HG02943 (cell line): ENCODE results near the gene COX7A1.
"Not testable (repeated sequence)": the region's sequence is repeated elsewhere in the genome, so short reads cannot be mapped to it uniquely, and the experiment has no call there.

ENCODE experiments used
- ATAC-seq: cut with Tn5 transposase; IDR thresholded peaks from one replicate; pipeline ENCODE4 v1.9.1; 2021; ENCODE audit warnings: mild to moderate bottlenecking, low read depth, moderate library complexity; ENCODE audit not compliant: unreplicated experiment

The COX7A1 gene

DNA sequence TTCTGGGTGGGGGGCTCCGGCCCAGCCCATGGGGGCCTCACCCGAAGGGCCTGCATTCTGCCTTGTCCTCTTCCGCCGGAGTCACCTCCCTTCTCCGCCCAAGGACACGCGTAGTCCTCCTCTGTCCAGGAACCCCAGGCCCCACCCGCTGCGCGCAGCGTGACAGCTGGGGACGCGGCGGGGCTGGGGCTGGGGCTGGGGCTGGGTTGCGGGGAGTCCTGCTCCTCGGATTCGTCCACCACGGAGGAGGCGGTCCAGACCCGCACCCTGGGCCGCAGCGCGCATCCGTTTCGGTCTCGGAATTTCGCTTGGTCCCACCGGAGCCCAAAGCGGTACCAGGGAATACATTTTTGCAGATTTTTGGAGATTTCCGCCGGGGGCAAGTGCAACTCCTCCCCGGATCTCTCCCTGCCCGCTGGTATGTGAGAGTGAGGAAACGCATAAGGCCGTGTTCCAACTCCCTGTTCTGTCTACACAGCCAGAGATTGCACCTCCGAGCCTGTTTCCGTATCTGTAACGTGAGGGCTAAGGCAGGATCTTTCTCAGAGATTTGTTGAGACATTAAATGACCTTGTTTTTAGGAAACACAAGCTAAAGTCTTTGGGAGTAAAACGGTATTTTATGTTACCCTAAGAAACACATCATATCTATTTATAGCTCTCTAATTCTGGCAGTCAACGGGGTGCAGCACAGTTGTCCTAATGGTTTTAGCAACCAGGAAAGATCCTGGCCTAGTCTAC, at the start of gene COX7A1:
TSS of gene COX7A1 (minus strand) at position 96 of the 740 bp plus-strand sequence. CDS start at position 56, 40 bp downstream.
- ATAC-seq = no peak

DNA sequence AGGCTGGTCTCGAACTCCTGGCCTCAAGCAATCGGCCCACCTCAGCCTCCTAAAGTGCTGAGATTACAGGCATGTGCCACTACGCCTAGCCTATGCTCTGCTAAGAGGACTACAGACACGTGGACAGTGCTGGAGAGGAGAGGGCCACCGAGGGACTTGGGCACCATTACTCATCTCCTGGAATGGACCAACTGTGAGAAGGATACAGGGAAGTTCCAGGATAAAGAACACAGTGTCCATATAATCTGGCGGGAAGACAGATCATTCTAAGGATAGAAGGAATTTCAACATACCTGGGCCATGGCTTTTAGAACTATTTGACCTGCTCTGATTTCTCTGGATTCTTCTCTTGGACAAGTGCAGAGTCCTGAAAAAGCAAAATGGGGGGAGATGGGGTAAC, 49.4 kb upstream of the COX7A1 start:
- no peak for ATAC-seq

DNA sequence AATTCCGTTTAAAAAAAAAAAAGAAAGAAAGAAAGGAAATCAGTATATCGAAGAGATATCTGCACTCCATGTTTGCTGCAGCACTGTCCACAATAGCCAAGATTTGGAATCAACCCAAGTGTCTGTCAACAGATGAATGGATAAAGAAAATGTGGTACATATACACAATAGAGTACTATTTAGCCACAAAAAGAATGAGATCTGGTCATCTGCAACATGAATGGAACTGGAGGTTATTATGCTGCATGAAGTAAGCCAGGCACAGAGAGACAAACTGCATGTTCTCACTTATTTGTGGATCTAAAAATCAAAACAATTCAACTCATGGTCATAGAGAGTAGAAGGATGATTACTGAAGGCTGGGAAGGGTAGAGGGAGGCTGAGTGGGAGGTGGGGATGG, 45.9 kb upstream of the COX7A1 start:
- ATAC-seq = no peak

DNA sequence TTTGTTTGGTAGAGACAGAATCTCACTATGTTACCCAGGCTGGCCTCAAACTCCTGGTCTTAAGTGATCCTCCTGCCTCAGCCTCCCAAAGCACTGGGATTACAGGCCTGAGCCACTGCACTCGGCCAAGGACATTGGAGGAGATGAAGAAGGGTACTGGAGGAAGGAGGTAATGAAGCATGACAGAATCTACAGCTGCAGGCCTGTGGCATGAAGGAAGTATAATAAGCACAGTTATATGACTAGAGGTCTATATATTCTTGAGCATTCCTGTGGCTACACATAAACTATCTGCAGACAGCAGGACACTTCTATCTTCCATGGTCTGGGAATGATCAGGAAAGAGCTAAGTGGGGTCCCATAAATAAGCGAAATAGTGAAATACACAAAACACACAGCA, 44.0 kb upstream of the COX7A1 start:
- no peak for ATAC-seq

DNA sequence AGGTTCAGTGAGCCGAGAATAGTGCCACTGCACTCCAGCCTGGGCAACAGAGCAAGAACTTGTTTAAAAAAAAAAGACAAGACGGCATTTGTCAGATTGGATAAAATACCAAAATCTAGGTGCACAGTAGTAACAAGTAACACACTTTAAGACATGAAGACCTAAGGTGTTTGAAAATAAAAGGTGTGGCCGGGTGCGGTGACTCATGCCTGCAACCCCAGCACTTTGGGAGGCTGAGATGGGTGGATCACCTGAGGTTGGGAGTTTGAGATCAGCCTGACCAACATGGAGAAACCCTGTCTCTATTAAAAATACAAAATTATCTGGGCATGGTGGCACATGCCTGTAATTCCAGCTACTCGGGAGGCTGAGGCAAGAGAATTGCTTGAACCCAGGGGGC, 34.5 kb upstream of the COX7A1 start:
- ATAC-seq = not testable (repeated sequence)

DNA sequence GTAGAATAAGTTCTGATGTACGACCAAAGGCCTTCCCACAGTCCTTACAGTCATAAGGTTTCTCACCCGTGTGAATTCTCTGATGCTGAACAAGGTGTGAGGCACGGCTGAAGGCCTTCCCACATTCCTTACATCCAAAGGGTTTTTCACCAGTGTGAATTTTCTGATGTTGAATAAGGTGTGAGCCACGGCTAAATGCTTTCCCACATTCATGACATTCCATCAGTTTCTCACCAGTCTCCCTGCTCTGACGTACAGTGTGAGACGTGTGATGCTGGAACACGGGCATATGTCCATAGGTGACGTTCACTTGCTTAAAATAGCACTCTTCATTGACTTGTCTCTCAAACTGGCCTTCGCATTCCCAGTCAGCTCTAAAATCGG, 31.0 kb upstream of the COX7A1 start:
- no peak for ATAC-seq

DNA sequence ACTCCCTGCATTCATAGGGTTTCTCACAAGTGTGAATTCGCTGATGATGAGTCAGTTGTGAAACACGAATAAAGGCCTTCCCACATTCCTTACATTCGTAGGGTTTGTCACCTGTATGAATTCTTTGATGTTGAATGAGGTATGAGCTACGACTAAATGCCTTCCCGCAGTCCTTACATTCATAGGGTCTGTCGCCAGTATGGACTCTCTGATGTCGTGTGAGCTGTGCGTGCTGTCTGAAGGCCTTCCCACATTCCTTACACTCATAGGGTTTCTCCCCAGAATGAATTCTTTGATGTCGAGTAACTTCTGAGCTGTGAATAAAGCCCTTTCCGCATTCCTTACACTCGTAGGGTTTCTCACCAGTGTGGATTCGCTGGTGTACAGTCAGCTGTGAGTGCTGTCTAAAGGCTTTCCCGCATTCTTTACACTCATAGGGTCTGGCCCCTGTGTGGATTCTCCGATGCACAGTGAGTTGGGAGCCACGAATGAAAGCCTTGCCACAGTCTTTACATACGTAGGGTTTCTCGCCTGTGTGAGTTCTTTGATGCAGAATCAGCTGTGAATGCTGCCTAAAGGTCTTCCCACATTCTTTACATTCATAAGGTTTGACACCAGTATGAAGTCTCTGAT, 30.5 kb upstream of the COX7A1 start:
- ATAC-seq = no peak

DNA sequence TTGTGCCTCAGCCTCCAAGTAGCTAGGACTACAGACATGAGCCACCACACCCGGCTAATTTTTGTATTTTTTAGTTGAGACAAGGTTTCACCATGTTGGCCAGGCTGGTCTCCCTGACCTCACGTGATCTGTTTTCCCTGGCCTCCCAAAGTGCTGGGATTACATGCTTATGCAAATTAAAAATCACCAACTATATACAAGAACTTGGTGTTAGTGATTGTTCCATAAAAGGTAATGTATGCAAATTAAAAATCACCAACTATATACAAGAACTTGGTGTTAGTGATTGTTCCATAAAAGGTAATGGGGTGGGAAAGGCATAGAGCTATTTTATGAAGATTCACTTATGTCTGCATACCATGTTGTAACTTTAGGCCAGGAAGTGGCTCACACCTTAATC, 26.8 kb upstream of the COX7A1 start:
- ATAC-seq = not testable (repeated sequence)

DNA sequence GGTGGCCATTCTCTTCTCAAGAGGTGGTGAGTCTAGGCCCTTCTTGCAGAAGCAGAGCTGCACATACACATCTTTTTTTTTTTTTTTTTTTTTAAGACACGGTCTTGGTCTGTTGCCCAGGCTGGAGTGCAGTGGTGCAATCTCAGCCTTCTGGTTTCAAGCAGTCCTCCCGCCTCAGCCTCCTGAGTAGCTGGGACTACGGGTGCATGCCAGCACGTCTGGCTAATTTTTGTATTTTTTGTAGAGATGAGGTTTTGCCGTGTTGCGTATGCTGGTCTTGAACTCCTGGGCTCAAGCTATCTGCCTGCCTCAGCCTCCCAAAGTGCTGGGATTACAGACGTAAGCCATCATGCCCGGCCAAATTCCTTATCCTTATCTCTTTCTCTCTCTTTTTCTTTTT, 21.6 kb upstream of the COX7A1 start:
- not testable (repeated sequence) for ATAC-seq

DNA sequence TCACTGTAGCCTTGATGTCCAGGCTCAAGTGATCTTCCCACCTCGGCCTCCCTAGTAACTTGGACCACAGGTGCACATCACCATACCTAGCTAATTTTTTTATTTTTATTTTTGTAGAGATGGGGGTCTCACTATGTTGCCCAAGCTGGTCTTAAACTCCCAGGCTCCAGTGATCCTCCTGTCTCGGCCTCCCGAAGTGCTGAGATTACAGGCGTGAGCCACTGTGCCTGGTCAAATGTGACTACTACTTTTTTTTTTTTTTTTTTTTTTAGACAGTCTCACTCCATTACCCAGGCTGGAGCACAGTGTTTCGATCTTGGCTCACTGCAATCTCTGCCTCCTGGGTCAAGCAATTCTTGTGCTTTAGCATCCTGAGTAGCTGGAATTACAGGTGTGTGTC, 20.6 kb upstream of the COX7A1 start:
- no peak for ATAC-seq

DNA sequence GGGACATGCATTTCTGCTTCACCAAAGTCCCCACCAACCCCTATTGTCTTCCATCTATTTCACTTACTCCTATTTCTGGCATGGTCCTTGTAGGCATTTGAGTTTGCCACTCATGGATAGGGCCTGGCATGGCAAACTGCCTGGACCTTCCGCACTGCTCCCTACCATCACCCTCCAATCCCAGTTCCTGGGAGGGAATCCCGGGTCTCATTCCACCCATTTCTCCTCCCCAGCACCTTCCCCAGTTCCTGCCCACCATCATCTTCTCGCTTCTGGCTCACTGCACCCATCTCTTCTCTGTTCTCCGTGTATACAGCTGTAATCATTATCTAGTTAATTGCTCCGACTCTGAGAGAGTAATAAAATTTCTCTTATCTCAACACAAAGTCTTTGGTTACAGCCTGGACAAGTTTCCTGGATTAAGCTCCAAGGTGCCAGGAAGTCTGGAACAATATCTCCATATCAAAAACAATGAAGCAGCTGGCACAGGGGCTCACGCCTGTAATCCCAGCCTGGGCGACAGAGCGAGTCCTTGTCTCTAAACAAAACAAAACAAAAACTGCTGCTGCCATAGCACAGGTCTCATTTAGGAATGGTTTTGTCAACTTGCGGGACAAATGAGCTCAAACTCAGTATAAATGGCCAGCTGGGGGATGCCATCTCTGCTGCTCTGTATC, 17.0 kb upstream of the COX7A1 start:
- no peak for ATAC-seq

DNA sequence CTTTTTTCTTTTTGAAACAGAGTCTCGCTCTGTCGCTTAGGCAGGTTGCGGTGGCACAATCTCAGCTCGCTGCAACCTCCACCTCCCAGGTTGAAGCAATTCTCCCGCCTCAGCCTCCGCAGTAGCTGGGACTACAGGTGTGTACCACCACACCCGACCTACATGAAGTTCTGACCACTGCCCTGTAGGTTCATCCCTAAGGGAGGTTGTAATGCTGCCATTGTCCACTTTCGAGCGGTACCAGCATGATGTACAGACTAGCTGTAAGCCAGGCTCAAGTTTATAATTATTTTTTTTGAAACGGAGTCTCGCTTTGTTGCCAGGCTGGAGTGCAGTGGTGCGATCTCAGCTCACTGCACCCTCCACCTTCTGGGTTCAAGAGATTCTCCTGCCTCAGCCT, 11.6 kb upstream of the COX7A1 start:
- ATAC-seq = no peak

DNA sequence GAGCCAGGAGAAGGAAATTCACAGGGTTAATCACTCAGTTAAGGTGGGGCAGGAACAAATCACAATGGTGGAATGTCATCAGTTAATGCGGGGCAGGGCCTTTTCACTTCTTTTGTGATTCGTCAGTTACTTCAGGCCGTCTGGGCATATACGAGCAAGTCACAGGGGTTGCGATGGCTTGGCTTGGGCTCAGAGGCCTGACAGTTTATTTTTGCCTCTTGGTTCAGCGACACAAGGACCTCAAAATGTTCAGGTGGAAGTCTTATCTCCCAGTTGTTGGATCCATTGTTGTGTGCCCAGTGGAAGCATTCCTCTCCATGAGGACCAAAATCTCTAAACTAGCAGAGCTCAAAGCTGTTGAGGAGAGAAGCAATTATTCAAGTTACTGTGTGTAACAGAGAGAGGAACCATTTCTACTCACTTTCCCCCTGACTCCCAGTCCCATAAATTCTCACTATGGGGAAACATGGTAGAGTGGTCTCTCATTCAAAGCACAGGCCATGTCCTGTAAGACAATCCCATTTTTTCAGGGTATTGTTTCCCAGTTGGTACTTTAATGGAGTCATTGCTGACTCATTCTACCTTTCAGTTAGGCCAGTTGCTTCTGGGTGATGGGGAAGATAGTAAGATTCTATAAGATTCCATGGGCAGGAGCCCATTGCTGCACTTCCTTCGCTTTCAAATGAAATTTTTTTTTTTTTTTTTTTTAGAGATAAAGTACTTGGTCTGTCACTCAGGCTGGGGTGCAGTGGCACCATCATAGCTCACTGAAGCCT, 8.8 kb upstream of the COX7A1 start:
- no peak for ATAC-seq

DNA sequence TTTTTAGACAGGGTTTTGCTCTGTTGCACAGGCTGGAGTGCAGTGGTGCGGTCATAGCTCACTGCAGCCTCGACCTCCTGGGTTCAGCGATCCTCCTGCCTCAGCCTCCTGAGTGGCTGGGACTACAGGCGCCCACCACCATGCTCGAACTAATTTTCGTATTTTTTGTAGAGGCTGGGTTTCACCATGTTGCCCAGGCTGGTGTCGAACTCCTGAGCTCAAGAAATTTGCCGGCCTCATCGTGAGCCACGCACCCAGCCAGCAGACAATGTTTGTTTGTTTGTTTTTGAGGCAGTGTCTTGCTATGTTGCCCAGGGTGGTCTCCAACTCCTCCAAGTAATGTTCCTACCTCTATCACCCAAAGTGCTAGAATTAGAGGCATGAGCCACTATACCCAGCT, 879 bp upstream of the COX7A1 start:
- no peak for ATAC-seq

DNA sequence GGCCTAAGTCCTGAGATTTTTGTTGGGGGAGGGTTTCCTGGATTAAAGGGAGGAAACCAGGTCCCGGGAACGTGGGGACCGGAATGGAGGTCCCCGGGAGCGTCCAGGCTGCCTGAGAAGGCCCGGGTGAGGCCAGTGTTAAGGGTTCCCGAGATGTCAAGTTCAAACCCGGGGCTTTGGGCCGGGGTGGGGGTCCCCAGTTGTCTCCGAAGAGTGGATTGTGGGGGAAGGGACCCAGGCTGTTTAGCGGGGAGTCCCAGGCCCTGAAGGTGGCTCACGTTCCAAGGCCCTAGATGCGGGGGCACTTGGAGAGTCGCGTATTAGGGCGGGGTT, 262 bp downstream of the COX7A1 start:
- no peak for ATAC-seq

DNA sequence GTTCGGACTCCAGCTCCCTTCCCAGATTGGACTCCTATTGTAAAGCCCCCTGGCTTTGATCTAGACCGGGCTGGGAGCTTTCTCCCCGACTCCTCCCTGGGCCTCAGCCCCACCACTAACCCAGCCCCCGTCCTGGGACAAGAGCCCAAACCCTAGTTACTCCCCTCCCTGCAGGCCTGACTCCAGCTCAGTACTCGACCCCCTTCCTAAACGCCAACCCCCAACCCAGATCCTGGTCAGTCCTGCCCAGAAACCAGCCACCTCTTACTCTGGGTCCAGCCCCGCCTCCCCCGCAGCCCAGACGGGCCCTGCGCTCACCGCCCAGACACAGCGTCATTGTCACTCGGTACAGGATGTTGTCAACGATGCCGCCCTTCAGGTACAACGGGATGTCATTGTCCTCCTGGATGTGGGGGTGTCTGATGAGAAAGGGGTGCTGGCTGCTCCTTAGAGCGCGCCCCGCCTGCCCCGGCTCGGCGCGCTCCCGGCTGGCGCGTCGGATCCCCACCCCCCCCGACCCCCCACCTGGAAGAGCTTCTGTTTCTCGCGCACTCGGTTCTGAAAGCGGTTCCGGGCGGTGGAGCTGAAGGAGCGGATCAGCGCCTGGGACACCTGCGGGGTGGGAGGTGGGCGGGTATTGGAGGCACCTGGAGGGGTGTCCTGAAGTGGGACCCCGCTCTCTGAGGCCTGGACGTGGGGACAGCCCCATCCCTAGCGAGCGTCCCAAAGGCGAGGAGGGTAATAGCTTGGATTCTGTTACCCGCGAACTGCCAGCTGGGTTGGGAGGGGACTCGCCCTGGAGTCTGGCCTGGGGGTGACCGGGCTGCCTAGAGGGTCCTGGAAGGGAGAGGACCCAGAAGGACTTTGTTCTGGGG, 866 bp downstream of the COX7A1 start:
- ATAC-seq = no peak

DNA sequence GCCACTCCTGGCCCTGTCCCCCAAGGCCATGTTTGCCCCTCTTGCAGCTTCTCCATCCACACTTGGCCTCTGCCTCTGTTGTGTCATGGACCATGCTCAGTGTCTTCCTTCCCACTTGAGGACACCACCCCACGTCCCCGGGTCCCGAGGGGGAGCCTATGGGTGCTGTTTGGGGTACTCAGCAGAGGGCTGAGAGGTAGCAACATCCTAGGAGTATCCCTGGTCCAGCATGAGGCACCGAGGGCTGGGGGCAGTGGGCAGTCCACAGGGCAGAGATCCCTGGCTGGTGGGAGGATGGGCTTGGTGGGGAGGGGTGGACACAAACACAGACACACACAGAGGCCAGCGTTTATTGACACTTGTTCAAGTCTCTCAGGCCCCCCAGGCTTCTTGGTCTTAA, 1.7 kb downstream of the COX7A1 start:
- no peak for ATAC-seq

DNA sequence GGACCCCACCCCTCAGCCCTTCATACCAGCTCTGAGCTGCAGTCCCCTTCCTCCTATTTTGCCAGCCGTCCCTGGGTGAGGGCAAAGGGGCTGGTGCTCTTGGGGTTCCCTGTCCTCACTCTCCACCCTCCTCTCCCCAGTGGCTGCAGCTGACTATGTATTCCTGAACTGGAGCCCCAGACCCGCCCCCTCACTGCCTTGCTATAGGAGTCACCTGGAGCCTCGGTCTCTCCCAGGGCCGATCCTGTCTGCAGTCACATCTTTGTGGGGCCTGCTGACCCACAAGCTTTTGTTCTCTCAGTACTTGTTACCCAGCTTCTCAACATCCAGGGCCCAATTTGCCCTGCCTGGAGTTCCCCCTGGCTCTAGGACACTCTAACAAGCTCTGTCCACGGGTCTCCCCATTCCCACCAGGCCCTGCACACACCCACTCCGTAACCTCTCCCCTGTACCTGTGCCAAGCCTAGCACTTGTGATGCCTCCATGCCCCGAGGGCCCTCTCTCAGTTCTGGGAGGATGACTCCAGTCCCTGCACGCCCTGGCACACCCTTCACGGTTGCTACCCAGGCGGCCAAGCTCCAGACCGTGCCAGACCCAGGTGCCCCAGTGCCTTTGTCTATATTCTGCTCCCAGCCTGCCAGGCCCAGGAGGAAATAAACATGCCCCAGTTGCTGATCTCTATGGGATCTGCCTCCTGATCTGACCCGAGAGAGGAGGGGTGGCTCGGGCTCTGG, 2.4 kb downstream of the COX7A1 start:
- no peak for ATAC-seq

DNA sequence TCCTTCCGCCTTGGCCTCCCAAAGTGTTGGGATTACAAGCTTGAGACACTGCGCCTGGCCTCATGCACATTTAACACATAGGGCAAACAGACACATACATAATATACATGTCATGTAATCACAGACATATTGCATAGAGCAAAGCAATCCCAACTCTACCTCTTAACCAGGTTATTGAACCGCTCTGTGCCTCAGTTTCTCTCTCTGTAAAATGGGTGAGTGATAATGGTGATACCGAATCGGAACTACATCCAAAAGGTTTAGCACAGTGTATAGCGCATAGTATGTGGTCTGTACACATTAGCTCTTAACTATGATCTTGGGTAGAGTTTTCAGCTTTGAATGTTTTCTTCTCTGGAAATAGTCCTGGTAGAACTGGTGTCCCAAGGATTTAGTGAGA, 7.6 kb downstream of the COX7A1 start:
- ATAC-seq = no peak

DNA sequence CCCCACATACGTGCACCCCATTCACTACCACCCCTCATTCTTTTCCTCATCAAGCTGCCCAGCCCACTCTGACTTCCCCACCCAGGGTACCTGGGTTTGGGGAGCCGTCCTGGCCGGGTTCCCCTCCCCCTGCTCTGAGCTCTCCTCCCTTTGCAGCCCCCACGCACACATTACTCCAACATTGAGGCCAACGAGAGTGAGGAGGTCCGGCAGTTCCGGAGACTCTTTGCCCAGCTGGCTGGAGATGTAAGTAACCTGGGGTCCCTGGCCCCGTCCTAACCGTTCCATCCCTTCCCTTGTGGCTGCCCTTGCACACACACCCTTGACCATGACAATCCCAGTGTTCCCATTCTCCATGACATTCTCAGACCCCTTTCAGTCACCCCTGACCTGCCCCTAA, 9.8 kb downstream of the COX7A1 start:
- no peak for ATAC-seq
